ENCODE data around the gene ERVFRD-1. TPM values are rescaled to one million over a fixed set of nuclear protein-coding genes. Genes with fewer than 3 reads are reported as not detected.

ERVFRD-1 gene
- total and polyA plus RNA-seq, 2 of the 13 experiments (the other 11 are each of a cell fraction or from before 2014, with no cell fraction given): not detected

- no peak for TF ChIP-seq THAP8 (CRISPR knock-in tag; IDR thresholded peaks at IDR 0.05; ENCODE audit: borderline replicate concordance)
- no peak for TF ChIP-seq DZIP1 (CRISPR knock-in tag; IDR thresholded peaks at IDR 0.05)
- no peak for TF ChIP-seq SP2 (CRISPR knock-in tag; IDR thresholded peaks at IDR 0.05)
- no peak for TF ChIP-seq TOE1 (CRISPR knock-in tag; IDR thresholded peaks at IDR 0.05)
- no peak for TF ChIP-seq ZNF333 (CRISPR knock-in tag; IDR thresholded peaks at IDR 0.05; ENCODE audit: borderline replicate concordance)
- no peak for TF ChIP-seq HNRNPL (IDR thresholded peaks at IDR 0.05; ENCODE audit: low read depth, low read length)
- no peak for TF ChIP-seq CHD2 (IDR thresholded peaks at IDR 0.05; ENCODE audit: low read depth, low read length)
- TF ChIP-seq, protein P1, sequence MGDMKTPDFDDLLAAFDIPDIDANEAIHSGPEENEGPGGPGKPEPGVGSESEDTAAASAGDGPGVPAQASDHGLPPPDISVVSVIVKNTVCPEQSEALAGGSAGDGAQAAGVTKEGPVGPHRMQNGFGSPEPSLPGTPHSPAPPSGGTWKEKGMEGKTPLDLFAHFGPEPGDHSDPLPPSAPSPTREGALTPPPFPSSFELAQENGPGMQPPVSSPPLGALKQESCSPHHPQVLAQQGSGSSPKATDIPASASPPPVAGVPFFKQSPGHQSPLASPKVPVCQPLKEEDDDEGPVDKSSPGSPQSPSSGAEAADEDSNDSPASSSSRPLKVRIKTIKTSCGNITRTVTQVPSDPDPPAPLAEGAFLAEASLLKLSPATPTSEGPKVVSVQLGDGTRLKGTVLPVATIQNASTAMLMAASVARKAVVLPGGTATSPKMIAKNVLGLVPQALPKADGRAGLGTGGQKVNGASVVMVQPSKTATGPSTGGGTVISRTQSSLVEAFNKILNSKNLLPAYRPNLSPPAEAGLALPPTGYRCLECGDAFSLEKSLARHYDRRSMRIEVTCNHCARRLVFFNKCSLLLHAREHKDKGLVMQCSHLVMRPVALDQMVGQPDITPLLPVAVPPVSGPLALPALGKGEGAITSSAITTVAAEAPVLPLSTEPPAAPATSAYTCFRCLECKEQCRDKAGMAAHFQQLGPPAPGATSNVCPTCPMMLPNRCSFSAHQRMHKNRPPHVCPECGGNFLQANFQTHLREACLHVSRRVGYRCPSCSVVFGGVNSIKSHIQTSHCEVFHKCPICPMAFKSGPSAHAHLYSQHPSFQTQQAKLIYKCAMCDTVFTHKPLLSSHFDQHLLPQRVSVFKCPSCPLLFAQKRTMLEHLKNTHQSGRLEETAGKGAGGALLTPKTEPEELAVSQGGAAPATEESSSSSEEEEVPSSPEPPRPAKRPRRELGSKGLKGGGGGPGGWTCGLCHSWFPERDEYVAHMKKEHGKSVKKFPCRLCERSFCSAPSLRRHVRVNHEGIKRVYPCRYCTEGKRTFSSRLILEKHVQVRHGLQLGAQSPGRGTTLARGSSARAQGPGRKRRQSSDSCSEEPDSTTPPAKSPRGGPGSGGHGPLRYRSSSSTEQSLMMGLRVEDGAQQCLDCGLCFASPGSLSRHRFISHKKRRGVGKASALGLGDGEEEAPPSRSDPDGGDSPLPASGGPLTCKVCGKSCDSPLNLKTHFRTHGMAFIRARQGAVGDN (CRISPR knock-in tag; IDR thresholded peaks at IDR 0.05): no peak
- TF ChIP-seq, protein P2, sequence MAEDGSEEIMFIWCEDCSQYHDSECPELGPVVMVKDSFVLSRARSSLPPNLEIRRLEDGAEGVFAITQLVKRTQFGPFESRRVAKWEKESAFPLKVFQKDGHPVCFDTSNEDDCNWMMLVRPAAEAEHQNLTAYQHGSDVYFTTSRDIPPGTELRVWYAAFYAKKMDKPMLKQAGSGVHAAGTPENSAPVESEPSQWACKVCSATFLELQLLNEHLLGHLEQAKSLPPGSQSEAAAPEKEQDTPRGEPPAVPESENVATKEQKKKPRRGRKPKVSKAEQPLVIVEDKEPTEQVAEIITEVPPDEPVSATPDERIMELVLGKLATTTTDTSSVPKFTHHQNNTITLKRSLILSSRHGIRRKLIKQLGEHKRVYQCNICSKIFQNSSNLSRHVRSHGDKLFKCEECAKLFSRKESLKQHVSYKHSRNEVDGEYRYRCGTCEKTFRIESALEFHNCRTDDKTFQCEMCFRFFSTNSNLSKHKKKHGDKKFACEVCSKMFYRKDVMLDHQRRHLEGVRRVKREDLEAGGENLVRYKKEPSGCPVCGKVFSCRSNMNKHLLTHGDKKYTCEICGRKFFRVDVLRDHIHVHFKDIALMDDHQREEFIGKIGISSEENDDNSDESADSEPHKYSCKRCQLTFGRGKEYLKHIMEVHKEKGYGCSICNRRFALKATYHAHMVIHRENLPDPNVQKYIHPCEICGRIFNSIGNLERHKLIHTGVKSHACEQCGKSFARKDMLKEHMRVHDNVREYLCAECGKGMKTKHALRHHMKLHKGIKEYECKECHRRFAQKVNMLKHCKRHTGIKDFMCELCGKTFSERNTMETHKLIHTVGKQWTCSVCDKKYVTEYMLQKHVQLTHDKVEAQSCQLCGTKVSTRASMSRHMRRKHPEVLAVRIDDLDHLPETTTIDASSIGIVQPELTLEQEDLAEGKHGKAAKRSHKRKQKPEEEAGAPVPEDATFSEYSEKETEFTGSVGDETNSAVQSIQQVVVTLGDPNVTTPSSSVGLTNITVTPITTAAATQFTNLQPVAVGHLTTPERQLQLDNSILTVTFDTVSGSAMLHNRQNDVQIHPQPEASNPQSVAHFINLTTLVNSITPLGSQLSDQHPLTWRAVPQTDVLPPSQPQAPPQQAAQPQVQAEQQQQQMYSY (CRISPR knock-in tag; IDR thresholded peaks at IDR 0.05): no peak
- TF ChIP-seq GZF1 (CRISPR knock-in tag; IDR thresholded peaks at IDR 0.05): no peak
- TF ChIP-seq ZBED4 (CRISPR knock-in tag; IDR thresholded peaks at IDR 0.05; ENCODE audit: borderline replicate concordance): no peak
- no peak for TF ChIP-seq ZNF547 (CRISPR knock-in tag; IDR thresholded peaks at IDR 0.05)
Measured at GRCh38 chr6:11066505-11067347, 44.8 kb downstream of the ERVFRD-1 start (continued).

Measured in HepG2 (cell line).